ENCODE measurements around the gene PLCXD1.
"Not testable (repeated sequence)": the region's sequence is repeated elsewhere in the genome, so short reads cannot be mapped to it uniquely, and the experiment has no call there.

PLCXD1 gene

GRCh38 chrX:276581-277201 is 4.5 kb upstream of the PLCXD1 start:
- no peak for DNase-seq (ENCODE audit: low read depth, low spot score)
- H3K4me3 ChIP-seq (ENCODE audit: low read depth, low read length), result peak overlapping the region; percentile 37
- no peak for TF ChIP-seq CTCF (IDR thresholded peaks at IDR 0.05; ENCODE audit: low read depth, low read length)
- in situ Hi-C loops (cut with HindIII; ENCODE audit: low sequenced_read_pairs), result no loop called here

- H3K4me3 ChIP-seq (ENCODE audit: low read depth, low read length); DNase-seq (ENCODE audit: low read depth, low spot score); in situ Hi-C loops (cut with HindIII; ENCODE audit: low sequenced_read_pairs): not testable (repeated sequence)
Observed at GRCh38 chrX:279757-280604, 1.2 kb upstream of the PLCXD1 start.

GRCh38 chrX:280722-281121 is 459 bp upstream of the PLCXD1 start:
- DNase-seq (ENCODE audit: low read depth, low spot score); in situ Hi-C loops (cut with HindIII; ENCODE audit: low sequenced_read_pairs); H3K4me3 ChIP-seq (ENCODE audit: low read depth, low read length): not testable (repeated sequence)

- in situ Hi-C loops (cut with HindIII; ENCODE audit: low sequenced_read_pairs); DNase-seq (ENCODE audit: low read depth, low spot score): not testable (repeated sequence)
- H3K4me3 ChIP-seq (ENCODE audit: low read depth, low read length), result peak overlapping the region; percentile 38
Observed at GRCh38 chrX:282000-282681, 960 bp downstream of the PLCXD1 start.

DNA sequence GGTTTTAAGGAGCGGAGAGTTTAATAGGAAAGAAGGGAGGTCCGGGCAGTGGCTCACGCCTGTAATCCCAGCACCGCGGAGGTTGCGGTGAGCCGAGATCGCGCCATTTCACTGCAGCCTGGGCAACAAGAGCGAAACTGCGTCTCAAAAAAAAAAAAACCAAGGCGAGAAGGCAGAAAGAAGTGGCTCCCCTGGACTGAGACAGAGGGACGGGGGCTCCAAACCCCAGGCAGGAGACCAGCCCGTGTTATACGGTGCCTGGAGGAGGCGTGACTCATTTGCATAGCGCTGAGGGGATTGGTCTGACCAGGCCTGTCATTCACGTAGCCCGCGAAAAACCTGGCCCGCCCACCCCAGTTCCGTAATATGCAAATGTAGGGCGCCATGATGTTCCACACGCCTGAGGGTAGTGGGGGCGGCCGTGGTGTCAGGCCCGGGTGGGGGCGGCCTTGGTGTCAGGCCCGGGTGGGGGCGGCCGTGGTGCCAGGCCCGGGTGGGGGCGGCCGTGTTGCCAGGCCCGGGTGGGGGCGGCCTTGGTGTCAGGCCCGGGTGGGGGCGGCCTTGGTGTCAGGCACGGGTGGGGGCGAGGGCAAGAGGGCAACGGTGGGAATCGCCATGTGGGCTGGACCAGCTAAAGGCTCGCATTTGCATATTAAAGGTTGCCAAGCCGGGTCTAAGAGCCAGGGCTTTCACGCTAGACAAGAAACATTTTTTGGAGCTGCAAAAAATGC is 2.1 kb downstream of the PLCXD1 start:
- no peak for TF ChIP-seq CTCF (IDR thresholded peaks at IDR 0.05; ENCODE audit: low read depth, low read length)
- in situ Hi-C loops (cut with HindIII; ENCODE audit: low sequenced_read_pairs), result no loop called here
- DNase-seq (ENCODE audit: low read depth, low spot score), result peak; percentile 88

DNA sequence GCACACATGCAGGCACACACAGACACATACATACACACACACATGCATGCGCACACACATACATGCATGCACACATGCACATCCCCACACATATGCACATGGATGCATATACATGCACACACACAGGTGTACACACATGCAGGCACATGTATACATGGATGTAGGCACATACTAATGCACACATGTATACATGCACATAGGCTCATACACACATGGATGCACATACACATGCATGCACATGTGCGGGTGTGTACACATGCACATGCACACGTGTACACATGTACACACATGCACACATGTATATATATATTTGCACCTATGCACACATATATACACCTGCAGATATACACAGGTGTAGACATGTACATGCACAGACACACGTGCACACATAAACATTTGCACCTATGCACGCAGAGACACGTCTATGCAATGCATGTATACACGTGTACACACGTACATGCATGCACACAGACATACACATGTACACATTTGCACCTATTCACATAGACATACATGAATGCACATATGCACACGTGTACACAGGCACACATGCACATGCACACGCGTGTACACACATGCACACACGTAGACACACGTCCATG is 4.0 kb downstream of the PLCXD1 start:
- DNase-seq (ENCODE audit: low read depth, low spot score), result no peak
- no peak for TF ChIP-seq CTCF (IDR thresholded peaks at IDR 0.05; ENCODE audit: low read depth, low read length)
- H3K4me3 ChIP-seq (ENCODE audit: low read depth, low read length), result no peak overlapping the region
- in situ Hi-C loops (cut with HindIII; ENCODE audit: low sequenced_read_pairs), result no loop called here

More for the DNA sequence above, 2.1 kb downstream of the PLCXD1 start:
- H3K4me3 ChIP-seq (ENCODE audit: low read depth, low read length), result peak overlapping the region; percentile 63

DNA sequence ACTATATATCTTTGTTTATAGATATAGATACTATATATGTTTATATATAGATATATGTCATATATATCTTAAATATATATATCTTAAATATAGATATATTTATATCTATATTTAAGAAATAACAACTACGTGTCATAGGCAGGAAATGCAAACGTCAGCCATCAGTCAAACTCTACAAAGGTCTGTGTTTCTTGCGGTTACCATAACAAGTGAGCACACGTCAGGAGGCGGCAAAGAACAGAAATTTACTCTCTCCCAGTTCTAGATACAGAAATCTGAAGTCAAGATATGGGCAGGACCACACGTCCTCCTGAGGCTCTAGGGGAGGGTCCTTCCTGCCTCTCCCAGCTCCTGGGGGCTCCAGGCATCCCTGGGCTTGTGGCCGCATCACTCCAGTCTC is 6.5 kb downstream of the PLCXD1 start:
- no peak overlapping the region for H3K4me3 ChIP-seq (ENCODE audit: low read depth, low read length)
- in situ Hi-C loops (cut with HindIII; ENCODE audit: low sequenced_read_pairs), result no loop called here
- no peak for DNase-seq (ENCODE audit: low read depth, low spot score)
- TF ChIP-seq CTCF (IDR thresholded peaks at IDR 0.05; ENCODE audit: low read depth, low read length), result no peak

Measured in astrocyte of the spinal cord (primary cell).